ENCODE data around the gene CCDC7.

Gene CCDC7

DNA sequence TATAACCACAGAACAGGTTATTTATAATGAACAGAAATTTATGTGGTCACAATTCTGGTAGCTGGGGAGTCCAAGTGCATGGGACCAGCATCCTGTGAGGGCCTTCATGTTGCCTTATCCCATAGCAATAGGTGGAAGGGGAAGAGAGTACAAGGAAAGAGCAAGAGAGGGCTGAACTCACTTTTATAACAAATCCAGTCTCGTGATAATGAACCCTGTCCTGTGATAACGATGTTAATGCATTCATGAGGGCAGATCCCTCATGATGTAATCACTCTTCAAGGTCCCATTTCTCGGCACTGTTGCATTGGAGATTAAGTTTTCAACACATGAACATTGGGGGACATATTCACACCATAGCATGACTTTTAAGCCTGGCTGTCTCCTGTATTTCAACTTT lies 27.4 kb upstream of the CCDC7 start:
- H3K9me3 ChIP-seq (ENCODE audit: control extremely low read depth in 1 of 5, control insufficient read depth in 4 of 5, insufficient read depth in 2 of 5, low read depth in 1 of 5, low read length in 4 of 5): peaks cover 0 to 6% (median 1%) of the 10 kb centered on the region in 5 experiments
- POLR2A ChIA-PET: no interaction called here

DNA sequence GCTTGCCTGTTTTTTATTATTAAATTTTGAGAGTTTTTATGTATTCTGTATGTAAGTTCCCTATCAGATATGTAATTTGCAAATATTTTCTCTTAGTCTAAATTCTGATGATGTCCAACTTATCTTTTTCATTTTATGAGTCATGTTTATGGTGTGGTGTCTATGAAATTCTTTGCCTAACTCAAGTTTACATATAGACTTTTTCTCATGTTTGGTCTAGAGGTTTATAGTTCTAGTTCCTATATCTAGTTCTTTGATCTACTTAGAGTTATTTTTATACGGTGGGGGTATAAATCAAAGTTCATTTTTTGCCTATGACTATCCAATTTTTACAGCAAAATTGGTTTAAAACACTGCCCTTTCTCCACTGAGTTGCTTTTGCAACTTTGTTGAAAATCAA lies 26.3 kb upstream of the CCDC7 start:
- WGBS (ENCODE audit: insufficient coverage): no CpG with 5 or more reads among the region's 1 CpG
- peaks cover 0 to 2% (median 0%) of the 10 kb centered on the region in 5 experiments for H3K27me3 ChIP-seq (replicated peaks in 2 of 5; ENCODE audit: control insufficient read depth in 4 of 5, insufficient read depth in 5 of 5, low read length in 4 of 5)
- no peaks in the 10 kb centered on the region for H3K36me3 ChIP-seq (ENCODE audit: control insufficient read depth in 4 of 4, insufficient read depth in 4 of 4, low read length in 3 of 4)
- DNase-seq: no peak
- no peak overlapping the region for H3K27ac ChIP-seq (ENCODE audit: insufficient read depth in 1 of 2, low read depth in 1 of 2, low read length in 2 of 2, poor library complexity in 1 of 2, severe bottlenecking in 2 of 2)
- no peaks in the 10 kb centered on the region for H3K4me1 ChIP-seq (ENCODE audit: control extremely low read depth in 1 of 4, control insufficient read depth in 4 of 4, insufficient read depth in 4 of 4, low read length in 3 of 4)
- CTCF ChIA-PET: no interaction called here
- H3K9me3 ChIP-seq (ENCODE audit: control extremely low read depth in 1 of 5, control insufficient read depth in 4 of 5, insufficient read depth in 2 of 5, low read depth in 1 of 5, low read length in 4 of 5): peaks cover 0 to 6% (median 1%) of the 10 kb centered on the region in 5 experiments
- H3K4me3 ChIP-seq (ENCODE audit: control insufficient read depth in 1 of 7, extremely low read depth in 1 of 7, insufficient read depth in 4 of 7, low read depth in 2 of 7, low read length in 6 of 7): no peak overlapping the region
- POLR2A ChIA-PET: no interaction called here

More for the DNA sequence above, 27.4 kb upstream of the CCDC7 start:
- Histone ChIP-seq H3K4me3 (ENCODE audit: control insufficient read depth in 1 of 7, extremely low read depth in 1 of 7, insufficient read depth in 4 of 7, low read depth in 2 of 7, low read length in 6 of 7) (no peak overlapping the region), H3K27me3 (replicated peaks in 2 of 5; ENCODE audit: control insufficient read depth in 4 of 5, insufficient read depth in 5 of 5, low read length in 4 of 5) (peaks cover 0 to 2% (median 0%) of the 10 kb centered on the region in 5 experiments), H3K27ac (ENCODE audit: insufficient read depth in 1 of 2, low read depth in 1 of 2, low read length in 2 of 2, poor library complexity in 1 of 2, severe bottlenecking in 2 of 2) (no peak overlapping the region), H3K4me1 (ENCODE audit: control extremely low read depth in 1 of 4, control insufficient read depth in 4 of 4, insufficient read depth in 4 of 4, low read length in 3 of 4) (no peaks in the 10 kb centered on the region), H3K36me3 (ENCODE audit: control insufficient read depth in 4 of 4, insufficient read depth in 4 of 4, low read length in 3 of 4) (no peaks in the 10 kb centered on the region)
- DNase-seq: no peak
- CTCF ChIA-PET: no interaction called here
- 94% methylated on average over 3 of the region's 3 CpGs for WGBS (ENCODE audit: insufficient coverage)

DNA sequence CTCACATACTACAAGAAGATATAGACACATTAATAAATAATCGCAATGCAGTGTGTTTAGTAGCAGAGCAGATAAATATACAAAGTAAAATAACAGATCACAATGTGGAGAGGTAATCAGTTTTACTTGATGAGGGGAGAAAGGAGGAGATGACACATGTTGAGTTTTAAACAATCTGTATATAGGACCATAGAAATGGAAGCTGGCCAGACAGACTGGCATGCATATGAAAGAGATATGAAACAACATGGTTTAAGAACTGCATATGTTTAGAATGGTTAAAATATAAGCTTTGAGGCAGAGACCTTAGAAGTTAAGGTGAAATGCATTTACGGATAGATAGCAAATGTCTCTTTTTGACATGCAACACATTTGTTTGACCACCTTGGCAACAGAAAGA lies 19.8 kb upstream of the CCDC7 start:
- Histone ChIP-seq H3K4me3 (ENCODE audit: control insufficient read depth in 1 of 7, extremely low read depth in 1 of 7, insufficient read depth in 4 of 7, low read depth in 2 of 7, low read length in 6 of 7) (no peak overlapping the region), H3K27me3 (replicated peaks in 2 of 5; ENCODE audit: control insufficient read depth in 4 of 5, insufficient read depth in 5 of 5, low read length in 4 of 5) (no peaks in the 10 kb centered on the region), H3K4me1 (ENCODE audit: control extremely low read depth in 1 of 4, control insufficient read depth in 4 of 4, insufficient read depth in 4 of 4, low read length in 3 of 4) (no peaks in the 10 kb centered on the region), H3K27ac (ENCODE audit: insufficient read depth in 1 of 2, low read depth in 1 of 2, low read length in 2 of 2, poor library complexity in 1 of 2, severe bottlenecking in 2 of 2) (no peak overlapping the region), H3K36me3 (ENCODE audit: control insufficient read depth in 4 of 4, insufficient read depth in 4 of 4, low read length in 3 of 4) (no peaks in the 10 kb centered on the region), H3K9me3 (ENCODE audit: control extremely low read depth in 1 of 5, control insufficient read depth in 4 of 5, insufficient read depth in 2 of 5, low read depth in 1 of 5, low read length in 4 of 5) (peaks cover 0 to 6% (median 0%) of the 10 kb centered on the region in 5 experiments)
- ChIA-PET POLR2A (no interaction called here), CTCF (no interaction called here)
- no CpG with 5 or more reads among the region's 2 CpGs for WGBS (ENCODE audit: insufficient coverage)
- no peak for DNase-seq

DNA sequence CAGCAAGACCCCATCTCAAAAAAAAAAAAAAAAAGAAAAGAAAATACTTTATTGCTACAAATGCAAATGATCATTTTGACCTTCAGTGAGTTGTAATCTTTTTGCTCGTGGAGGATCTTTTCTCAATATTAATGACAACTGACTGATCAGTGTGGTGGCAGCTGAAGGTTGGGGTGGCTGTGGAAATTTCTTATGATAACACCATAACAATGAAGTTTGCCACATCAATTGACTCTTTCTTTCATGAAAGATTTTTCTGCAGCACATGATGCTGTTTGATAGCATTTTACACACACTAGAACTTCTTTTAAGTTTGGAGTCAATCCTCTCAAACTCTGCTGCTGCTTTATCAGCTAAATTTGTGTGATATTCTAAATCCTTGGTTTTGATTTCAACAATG lies 12.4 kb upstream of the CCDC7 start:
- Histone ChIP-seq H3K36me3 (ENCODE audit: control insufficient read depth in 4 of 4, insufficient read depth in 4 of 4, low read length in 3 of 4) (no peaks in the 10 kb centered on the region), H3K9me3 (ENCODE audit: control extremely low read depth in 1 of 5, control insufficient read depth in 4 of 5, insufficient read depth in 2 of 5, low read depth in 1 of 5, low read length in 4 of 5) (peaks cover 0 to 13% (median 2%) of the 10 kb centered on the region in 5 experiments), H3K4me1 (ENCODE audit: control extremely low read depth in 1 of 4, control insufficient read depth in 4 of 4, insufficient read depth in 4 of 4, low read length in 3 of 4) (no peaks in the 10 kb centered on the region), H3K27me3 (replicated peaks in 2 of 5; ENCODE audit: control insufficient read depth in 4 of 5, insufficient read depth in 5 of 5, low read length in 4 of 5) (peaks cover 0 to 1% (median 0%) of the 10 kb centered on the region in 5 experiments), H3K4me3 (ENCODE audit: control insufficient read depth in 1 of 7, extremely low read depth in 1 of 7, insufficient read depth in 4 of 7, low read depth in 2 of 7, low read length in 6 of 7) (no peak overlapping the region), H3K27ac (ENCODE audit: insufficient read depth in 1 of 2, low read depth in 1 of 2, low read length in 2 of 2, poor library complexity in 1 of 2, severe bottlenecking in 2 of 2) (no peak overlapping the region)
- no CpG with 5 or more reads among the region's 1 CpG for WGBS (ENCODE audit: insufficient coverage)
- ChIA-PET CTCF (no interaction called here), POLR2A (no interaction called here)
- DNase-seq: no peak

DNA sequence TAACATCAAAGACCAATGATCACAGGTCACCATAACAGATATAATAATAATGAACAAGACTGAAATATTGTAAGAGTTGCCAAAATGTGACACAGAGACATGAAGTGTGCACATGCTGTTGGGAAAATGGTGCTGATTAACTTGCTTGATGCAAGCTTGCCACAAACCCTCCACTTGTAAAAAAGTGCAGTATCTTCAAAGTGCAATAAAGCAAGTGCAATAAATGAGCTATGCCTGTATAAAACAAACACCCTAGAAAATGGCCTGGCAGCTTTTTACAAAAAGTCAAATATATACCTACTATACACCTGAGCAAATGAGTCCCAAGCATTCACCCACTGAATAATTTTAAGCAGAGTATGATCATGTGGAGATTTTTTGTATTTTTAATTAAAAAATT lies 9.7 kb upstream of the CCDC7 start:
- ChIA-PET CTCF (interaction anchor here (1.7 kb wide), 1 partner anchor 45 kb away, joined by 4 read pairs; no protein-coding TSS in a partner anchor), POLR2A (no interaction called here)
- H3K4me3 ChIP-seq (ENCODE audit: control insufficient read depth in 1 of 7, extremely low read depth in 1 of 7, insufficient read depth in 4 of 7, low read depth in 2 of 7, low read length in 6 of 7): no peak overlapping the region
- H3K27me3 ChIP-seq (replicated peaks in 2 of 5; ENCODE audit: control insufficient read depth in 4 of 5, insufficient read depth in 5 of 5, low read length in 4 of 5): peaks cover 0 to 6% (median 0%) of the 10 kb centered on the region in 5 experiments
- peaks cover 0 to 13% (median 2%) of the 10 kb centered on the region in 5 experiments for H3K9me3 ChIP-seq (ENCODE audit: control extremely low read depth in 1 of 5, control insufficient read depth in 4 of 5, insufficient read depth in 2 of 5, low read depth in 1 of 5, low read length in 4 of 5)
- no peaks in the 10 kb centered on the region for H3K4me1 ChIP-seq (ENCODE audit: control extremely low read depth in 1 of 4, control insufficient read depth in 4 of 4, insufficient read depth in 4 of 4, low read length in 3 of 4)
- DNase-seq: no peak
- no peak overlapping the region for H3K27ac ChIP-seq (ENCODE audit: insufficient read depth in 1 of 2, low read depth in 1 of 2, low read length in 2 of 2, poor library complexity in 1 of 2, severe bottlenecking in 2 of 2)
- no peaks in the 10 kb centered on the region for H3K36me3 ChIP-seq (ENCODE audit: control insufficient read depth in 4 of 4, insufficient read depth in 4 of 4, low read length in 3 of 4)

DNA sequence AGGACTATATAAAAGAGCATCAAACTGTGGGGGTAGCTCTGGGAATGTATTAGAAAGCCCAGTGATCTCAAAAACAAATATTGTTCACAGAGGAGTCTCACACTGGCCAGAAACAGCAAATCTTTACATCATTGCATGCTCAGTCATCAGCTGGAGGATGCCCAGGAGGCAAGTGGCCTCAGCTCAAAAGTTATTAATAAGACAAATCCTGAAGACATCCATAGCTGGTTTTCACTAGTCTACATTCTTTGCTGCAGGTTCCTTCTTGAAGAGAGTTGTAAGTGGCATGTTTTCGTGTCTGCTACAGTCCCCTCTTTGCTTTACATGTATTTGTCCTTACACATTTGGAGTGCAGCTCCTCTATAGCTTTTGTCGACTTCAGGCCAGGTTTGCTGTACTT lies 8.6 kb upstream of the CCDC7 start:
- no peaks in the 10 kb centered on the region for H3K4me1 ChIP-seq (ENCODE audit: control extremely low read depth in 1 of 4, control insufficient read depth in 4 of 4, insufficient read depth in 4 of 4, low read length in 3 of 4)
- no peak overlapping the region for H3K4me3 ChIP-seq (ENCODE audit: control insufficient read depth in 1 of 7, extremely low read depth in 1 of 7, insufficient read depth in 4 of 7, low read depth in 2 of 7, low read length in 6 of 7)
- 95% methylated on average over 2 of the region's 2 CpGs for WGBS (ENCODE audit: insufficient coverage)
- H3K27ac ChIP-seq (ENCODE audit: insufficient read depth in 1 of 2, low read depth in 1 of 2, low read length in 2 of 2, poor library complexity in 1 of 2, severe bottlenecking in 2 of 2): no peak overlapping the region
- ChIA-PET CTCF (interaction anchor here (1.7 kb wide), 1 partner anchor 46 kb away, joined by 4 read pairs; no protein-coding TSS in a partner anchor), POLR2A (interaction anchor here (0.8 kb wide), 1 partner anchor 8 kb away, joined by 3 read pairs; the partner anchor contains the start of gene CCDC7)
- H3K9me3 ChIP-seq (ENCODE audit: control extremely low read depth in 1 of 5, control insufficient read depth in 4 of 5, insufficient read depth in 2 of 5, low read depth in 1 of 5, low read length in 4 of 5): peaks cover 0 to 13% (median 2%) of the 10 kb centered on the region in 5 experiments
- peaks cover 0 to 6% (median 0%) of the 10 kb centered on the region in 5 experiments for H3K27me3 ChIP-seq (replicated peaks in 2 of 5; ENCODE audit: control insufficient read depth in 4 of 5, insufficient read depth in 5 of 5, low read length in 4 of 5)
- DNase-seq: no peak
- H3K36me3 ChIP-seq (ENCODE audit: control insufficient read depth in 4 of 4, insufficient read depth in 4 of 4, low read length in 3 of 4): no peaks in the 10 kb centered on the region

DNA sequence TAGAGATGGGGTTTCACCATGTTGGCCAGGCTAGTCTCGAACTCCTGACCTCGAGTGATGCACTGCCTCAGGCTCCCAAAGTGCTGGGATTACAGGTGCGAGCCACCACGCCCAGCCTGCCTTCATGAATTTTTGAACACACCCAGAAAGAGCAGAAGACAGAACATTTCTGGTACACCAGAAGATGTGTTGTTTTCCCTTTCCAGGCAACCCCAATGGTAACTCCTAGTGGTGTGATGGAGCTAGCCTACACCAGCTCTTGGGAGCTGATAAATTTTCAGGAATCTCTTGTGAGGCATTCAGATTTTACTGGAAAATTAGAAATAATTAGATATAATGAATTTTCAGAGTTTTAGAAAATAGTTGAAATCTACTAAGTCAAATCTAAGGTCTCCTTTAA lies 904 bp upstream of the CCDC7 start:
- Histone ChIP-seq H3K4me1 (ENCODE audit: control extremely low read depth in 1 of 4, control insufficient read depth in 4 of 4, insufficient read depth in 4 of 4, low read length in 3 of 4) (peaks cover 5 to 14% (median 8%) of the 10 kb centered on the region in 4 experiments), H3K36me3 (ENCODE audit: control insufficient read depth in 4 of 4, insufficient read depth in 4 of 4, low read length in 3 of 4) (no peaks in the 10 kb centered on the region), H3K4me3 (ENCODE audit: control insufficient read depth in 1 of 7, extremely low read depth in 1 of 7, insufficient read depth in 4 of 7, low read depth in 2 of 7, low read length in 6 of 7) (peak overlapping the region in 4 of 7 experiments; percentile 79 to 99 (median 94)), H3K27ac (ENCODE audit: insufficient read depth in 1 of 2, low read depth in 1 of 2, low read length in 2 of 2, poor library complexity in 1 of 2, severe bottlenecking in 2 of 2) (peak overlapping the region in 1 of 2 experiments; percentile 97), H3K27me3 (replicated peaks in 2 of 5; ENCODE audit: control insufficient read depth in 4 of 5, insufficient read depth in 5 of 5, low read length in 4 of 5) (peaks cover 0 to 3% (median 0%) of the 10 kb centered on the region in 5 experiments), H3K9me3 (ENCODE audit: control extremely low read depth in 1 of 5, control insufficient read depth in 4 of 5, insufficient read depth in 2 of 5, low read depth in 1 of 5, low read length in 4 of 5) (peaks cover 0 to 5% (median 0%) of the 10 kb centered on the region in 5 experiments)
- ChIA-PET POLR2A (interaction anchor here (1.0 to 1.2 kb wide), 2 partner anchors 54 to 66 kb away, joined by 3 to 8 read pairs; no protein-coding TSS in a partner anchor), CTCF (interaction anchor here (0.9 to 1.6 kb wide), 6 partner anchors 12 to 564 kb away, joined by 3 to 6 read pairs (median 4); no protein-coding TSS in a partner anchor)
- WGBS (ENCODE audit: insufficient coverage): 99% methylated on average over 4 of the region's 4 CpGs
- DNase-seq: no peak
